Mesendoderm (in vitro differentiated cells): ENCODE results near the gene GIMAP8.
"Not testable (repeated sequence)": the region's sequence is repeated elsewhere in the genome, so short reads cannot be mapped to it uniquely, and the experiment has no call there.

Source experiments
- DNase-seq: peaks from one replicate; pipeline ENCODE4 v3.0.0; 2013
- H2AK5ac ChIP-seq: 2 replicates; pipeline ENCODE4 v1.6.1; 2013; ENCODE audit warnings: low read length, inconsistent platforms
- H2BK120ac ChIP-seq: 2 replicates; pipeline ENCODE4 v1.6.1; 2013; ENCODE audit warnings: low read depth, mild to moderate bottlenecking, low read length, moderate library complexity, mixed read lengths
- H2BK15ac ChIP-seq: replicated peaks from 2 replicates; pipeline ENCODE4 v1.6.1; 2013; ENCODE audit warnings: low read depth, mild to moderate bottlenecking, moderate library complexity
- H2BK5ac ChIP-seq: 2 replicates; pipeline ENCODE4 v1.6.1; 2013; ENCODE audit warnings: low read length, inconsistent platforms
- H3K18ac ChIP-seq: 2 replicates; pipeline ENCODE4 v1.6.1; 2013; ENCODE audit warnings: mild to moderate bottlenecking, low read length, mixed read lengths
- H3K23ac ChIP-seq: one replicate; pipeline ENCODE4 v1.6.1; 2013; ENCODE audit warnings: low read length
- H3K27ac ChIP-seq: 2 replicates; pipeline ENCODE4 v1.5.1; 2013; ENCODE audit warnings: low read depth, mild to moderate bottlenecking, inconsistent platforms, low read length, moderate library complexity
- H3K27me3 ChIP-seq: 2 replicates; pipeline ENCODE4 v1.6.1; 2013; ENCODE audit warnings: low read length, control low read depth, mild to moderate bottlenecking, inconsistent platforms; ENCODE audit not compliant: insufficient read depth, poor library complexity
- H3K36me3 ChIP-seq: 2 replicates; pipeline ENCODE4 v1.6.1; 2013; ENCODE audit warnings: low read length, inconsistent platforms; ENCODE audit not compliant: control insufficient read depth, insufficient read depth
- H3K4ac ChIP-seq: one replicate; pipeline ENCODE4 v1.6.1; 2013; ENCODE audit warnings: low read depth, mild to moderate bottlenecking, low read length, moderate library complexity
- H3K4me1 ChIP-seq: 2 replicates; pipeline ENCODE4 v1.6.1; 2013; ENCODE audit warnings: low read depth, low read length, inconsistent platforms; ENCODE audit not compliant: control insufficient read depth
- H3K4me2 ChIP-seq: 2 replicates; pipeline ENCODE4 v1.6.1; 2013; ENCODE audit warnings: low read length
- H3K4me3 ChIP-seq: 2 replicates; pipeline ENCODE4 v1.5.1; 2013; ENCODE audit warnings: mild to moderate bottlenecking, low read length
- H3K56ac ChIP-seq: one replicate; pipeline ENCODE4 v1.6.1; 2013; ENCODE audit warnings: low read length
- H3K79me1 ChIP-seq: 2 replicates; pipeline ENCODE4 v1.6.1; 2013; ENCODE audit warnings: low read length, inconsistent platforms
- H3K79me2 ChIP-seq: 2 replicates; pipeline ENCODE4 v1.6.1; 2013; ENCODE audit warnings: mild to moderate bottlenecking, low read length; ENCODE audit not compliant: control insufficient read depth, insufficient read depth
- H3K9ac ChIP-seq: 2 replicates; pipeline ENCODE4 v1.6.1; 2013; ENCODE audit warnings: low read length, inconsistent platforms
- H4K5ac ChIP-seq: one replicate; pipeline ENCODE4 v1.6.1; 2013; ENCODE audit warnings: low read length
- H4K8ac ChIP-seq: one replicate; pipeline ENCODE4 v1.6.1; 2013; ENCODE audit warnings: low read depth, mild to moderate bottlenecking, control low read depth, low read length, moderate library complexity
- WGBS: extraction: QIAGEN DNeasy Blood & Tissue Kit; methylation state at CpG from one replicate; pipeline ENCODE4 v1.1.7; 2013; ENCODE audit warnings: low lambda C conversion rate, missing lambda C conversion rate; ENCODE audit not compliant: insufficient coverage; ENCODE audit errors: extremely low coverage; 5-methylcytosine and 5-hydroxymethylcytosine counted together

Gene GIMAP8

GRCh38 chr7:150451833-150452461 is 1.5 kb downstream of the GIMAP8 start:
- no peak for DNase-seq
- Histone ChIP-seq H4K5ac (no peak overlapping the region), H3K36me3 (no peaks in the 10 kb centered on the region), H3K9ac (no peak overlapping the region), H2BK5ac (no peak overlapping the region), H2BK120ac (no peak overlapping the region), H3K27me3 (no peaks in the 10 kb centered on the region), H3K18ac (no peak overlapping the region), H3K4me2 (no peak overlapping the region), H3K79me1 (no peaks in the 10 kb centered on the region), H2AK5ac (no peak overlapping the region), H3K79me2 (no peaks in the 10 kb centered on the region), H4K8ac (no peak overlapping the region), H3K56ac (no peak overlapping the region), H3K27ac (no peak overlapping the region), H3K4me3 (no peak overlapping the region), H3K4ac (no peak overlapping the region), H3K23ac (no peak overlapping the region), H3K4me1 (no peaks in the 10 kb centered on the region), H2BK15ac (no peak overlapping the region)
- WGBS = no CpG with 5 or more reads among the region's 8 CpGs

- no peak overlapping the region for H3K18ac ChIP-seq
- DNase-seq = no peak
- no peak overlapping the region for H2AK5ac ChIP-seq
- H3K79me2 ChIP-seq = no peaks in the 10 kb centered on the region
- H3K4ac ChIP-seq = no peak overlapping the region
- no peak overlapping the region for H3K4me2 ChIP-seq
- no peak overlapping the region for H4K8ac ChIP-seq
- H3K23ac ChIP-seq = no peak overlapping the region
- no peak overlapping the region for H2BK120ac ChIP-seq
- H3K27ac ChIP-seq = no peak overlapping the region
- no peak overlapping the region for H3K4me3 ChIP-seq
- no peak overlapping the region for H3K56ac ChIP-seq
- WGBS = no CpG with 5 or more reads among the region's 8 CpGs
- H4K5ac ChIP-seq = no peak overlapping the region
- H2BK15ac ChIP-seq = no peak overlapping the region
- H3K4me1 ChIP-seq = no peaks in the 10 kb centered on the region
- no peak overlapping the region for H2BK5ac ChIP-seq
- H3K27me3 ChIP-seq = no peaks in the 10 kb centered on the region
- H3K36me3 ChIP-seq = no peaks in the 10 kb centered on the region
- no peak overlapping the region for H3K9ac ChIP-seq
- H3K79me1 ChIP-seq = no peaks in the 10 kb centered on the region
Measured at GRCh38 chr7:150453181-150453580, 2.8 kb downstream of the GIMAP8 start.

- H3K27me3 ChIP-seq = no peaks in the 10 kb centered on the region
- no peak overlapping the region for H3K56ac ChIP-seq
- no peaks in the 10 kb centered on the region for H3K36me3 ChIP-seq
- no peak overlapping the region for H2AK5ac ChIP-seq
- no peak overlapping the region for H3K9ac ChIP-seq
- H3K27ac ChIP-seq = no peak overlapping the region
- no peaks in the 10 kb centered on the region for H3K79me2 ChIP-seq
- no peak overlapping the region for H2BK120ac ChIP-seq
- no peak overlapping the region for H3K4me2 ChIP-seq
- H3K18ac ChIP-seq = no peak overlapping the region
- H3K4ac ChIP-seq = no peak overlapping the region
- H3K79me1 ChIP-seq = no peaks in the 10 kb centered on the region
- no peak overlapping the region for H2BK15ac ChIP-seq
- H4K5ac ChIP-seq = no peak overlapping the region
- H3K4me1 ChIP-seq = no peaks in the 10 kb centered on the region
- no CpG with 5 or more reads among the region's 5 CpGs for WGBS
- no peak overlapping the region for H3K23ac ChIP-seq
- no peak for DNase-seq
- no peak overlapping the region for H2BK5ac ChIP-seq
- no peak overlapping the region for H4K8ac ChIP-seq
- H3K4me3 ChIP-seq = no peak overlapping the region
Measured at GRCh38 chr7:150453892-150454291, 3.5 kb downstream of the GIMAP8 start.

- no CpG with 5 or more reads among the region's 5 CpGs for WGBS
- H2BK120ac ChIP-seq, DNase-seq, H3K4me2 ChIP-seq, H2AK5ac ChIP-seq, H2BK5ac ChIP-seq, H4K8ac ChIP-seq, H3K4me1 ChIP-seq, H2BK15ac ChIP-seq, H3K56ac ChIP-seq, H3K4me3 ChIP-seq, H3K9ac ChIP-seq, H3K36me3 ChIP-seq, H3K4ac ChIP-seq, H3K79me2 ChIP-seq, H3K18ac ChIP-seq, H3K23ac ChIP-seq, H4K5ac ChIP-seq, H3K79me1 ChIP-seq, H3K27ac ChIP-seq, H3K27me3 ChIP-seq: not testable (repeated sequence)
Measured at GRCh38 chr7:150457064-150457463, 6.6 kb downstream of the GIMAP8 start.

- Histone ChIP-seq H2AK5ac (no peak overlapping the region), H4K8ac (no peak overlapping the region), H3K4me3 (no peak overlapping the region), H2BK5ac (no peak overlapping the region), H3K9ac (no peak overlapping the region), H3K27me3 (no peaks in the 10 kb centered on the region), H3K4me2 (no peak overlapping the region), H3K36me3 (no peaks in the 10 kb centered on the region), H2BK15ac (no peak overlapping the region), H3K18ac (no peak overlapping the region), H3K23ac (no peak overlapping the region), H4K5ac (no peak overlapping the region), H2BK120ac (no peak overlapping the region), H3K4ac (no peak overlapping the region), H3K56ac (no peak overlapping the region), H3K4me1 (no peaks in the 10 kb centered on the region), H3K79me1 (no peaks in the 10 kb centered on the region), H3K27ac (no peak overlapping the region), H3K79me2 (no peaks in the 10 kb centered on the region)
- WGBS = no CpG with 5 or more reads among the region's 1 CpG
- no peak for DNase-seq
Measured at GRCh38 chr7:150458235-150458634, 7.8 kb downstream of the GIMAP8 start.

- Histone ChIP-seq H3K4me3 (no peak overlapping the region), H3K4me1 (no peaks in the 10 kb centered on the region), H2BK120ac (no peak overlapping the region), H3K79me1 (no peaks in the 10 kb centered on the region), H3K4me2 (no peak overlapping the region), H3K18ac (no peak overlapping the region), H2BK15ac (no peak overlapping the region), H3K27me3 (no peaks in the 10 kb centered on the region), H4K8ac (no peak overlapping the region), H4K5ac (no peak overlapping the region), H3K9ac (no peak overlapping the region), H2AK5ac (no peak overlapping the region), H3K4ac (no peak overlapping the region), H3K23ac (no peak overlapping the region), H3K27ac (no peak overlapping the region), H3K56ac (no peak overlapping the region), H2BK5ac (no peak overlapping the region), H3K36me3 (no peaks in the 10 kb centered on the region), H3K79me2 (no peaks in the 10 kb centered on the region)
- WGBS = no CpG with 5 or more reads among the region's 1 CpG
- no peak for DNase-seq
Measured at GRCh38 chr7:150458756-150459155, 8.3 kb downstream of the GIMAP8 start.
